Keratinocyte (primary cell): ENCODE data around the gene ST6GAL1.

Experiments
- CTCF ChIP-seq, 3 experiments: IDR thresholded peaks in 1 of 3; conservative IDR thresholded peaks in 1 of 3; optimal IDR thresholded peaks in 1 of 3; 2 replicates in 2 of 3; 3 replicates in 1 of 3; pipeline versions ENCODE3 to v1.5.1; 2011; ENCODE audit warnings: low read length in 3 of 3, mild to moderate bottlenecking in 3 of 3, moderate library complexity in 2 of 3, control low read depth in 1 of 3, inconsistent platforms in 1 of 3; ENCODE audit not compliant: insufficient read depth in 2 of 3; ENCODE audit errors: extremely low read depth in 1 of 3
- EZH2 ChIP-seq: IDR thresholded peaks from one replicate; pipeline ENCODE4 v1.6.1; 2012; ENCODE audit warnings: inconsistent platforms, mild to moderate bottlenecking, low read length, moderate library complexity

- TF ChIP-seq CTCF (optimal IDR thresholded peaks at IDR 0.05 in 1 of 3, IDR thresholded peaks at IDR 0.05 in 1 of 3, conservative IDR thresholded peaks at IDR 0.05 in 1 of 3; ENCODE audit: extremely low read depth in 1 of 3, insufficient read depth in 2 of 3, low read length in 3 of 3) = peak; percentile 37 to 57 (median 54)
- TF ChIP-seq EZH2 = no peak
Measured at GRCh38 chr3:187066228-187066995, 136.1 kb downstream of the ST6GAL1 start.
